A673 (cell line): ENCODE results near the gene LHPP. TPM values are rescaled to one million over a fixed set of nuclear protein-coding genes. Genes with fewer than 3 reads are reported as not detected.

Experiments used
- BruUV-seq: library from RNA; stranded (reverse); fragments of 400-500 nt; replicated peaks from 2 replicates; lab custom pipeline; 2021; lab: Mats Ljungman, UMichigan
- CTCF ChIA-PET: fragments of 300-600 bp; sonication (Branson Sonifier 250); formaldehyde crosslinking; loops from one replicate; lab custom pipeline; 2022; ENCODE audit warnings: antibody characterized with exemption; lab: Charles Lee
- POLR2A ChIA-PET: fragments of 300-600 bp; sonication (Branson Sonifier 250); formaldehyde crosslinking; loops from one replicate; lab custom pipeline; 2022; ENCODE audit warnings: antibody characterized with exemption; ENCODE audit not compliant: low non-redundant PET; lab: Charles Lee
- DNase-seq: peaks from one replicate; pipeline ENCODE4 v3.0.0-alpha.2; 2015; ENCODE audit warnings: low spot score
- H3K27ac ChIP-seq: fragments of 200-600 bp; sonication (generic); 2 replicates; pipeline ENCODE4 v1.5.1; 2016; ENCODE audit warnings: mixed run types, low read depth, mild to moderate bottlenecking, mixed read lengths, antibody characterized with exemption, low read length; ENCODE audit not compliant: poor library complexity, severe bottlenecking
- H3K27me3 ChIP-seq: fragments of 200-600 bp; sonication (generic); replicated peaks from 2 replicates; pipeline ENCODE4 v1.6.1; 2017; ENCODE audit warnings: mixed run types, low read depth, mild to moderate bottlenecking, mixed read lengths, antibody characterized with exemption, low read length; ENCODE audit not compliant: insufficient read depth, poor library complexity
- H3K36me3 ChIP-seq: fragments of 200-600 bp; sonication (generic); 2 replicates; pipeline ENCODE4 v1.6.1; 2016; ENCODE audit warnings: mixed run types, mild to moderate bottlenecking, mixed read lengths, antibody characterized with exemption, low read length; ENCODE audit not compliant: insufficient read depth, poor library complexity, severe bottlenecking
- H3K4me1 ChIP-seq: fragments of 200-600 bp; sonication (generic); 2 replicates; pipeline ENCODE4 v1.6.1; 2017; ENCODE audit warnings: mixed run types, mild to moderate bottlenecking, mixed read lengths, antibody characterized with exemption, low read length; ENCODE audit not compliant: insufficient read depth, poor library complexity, severe bottlenecking
- H3K4me3 ChIP-seq: fragments of 200-600 bp; sonication (generic); 2 replicates; pipeline ENCODE4 v1.5.1; 2016; ENCODE audit warnings: low read depth, mixed run types, mild to moderate bottlenecking, mixed read lengths, low read length; ENCODE audit not compliant: poor library complexity, severe bottlenecking
- H3K9me3 ChIP-seq: fragments of 200-600 bp; sonication (generic); 2 replicates; pipeline ENCODE4 v1.6.1; 2016; ENCODE audit warnings: mixed run types, low read depth, mild to moderate bottlenecking, mixed read lengths, antibody characterized with exemption, low read length; ENCODE audit not compliant: poor library complexity, severe bottlenecking
- CTCF ChIP-seq: fragments of 300-800, 200-600 bp; sonication (generic); conservative IDR thresholded peaks from 2 replicates; pipeline ENCODE4 v1.5.1; 2017; ENCODE audit warnings: low read depth, mild to moderate bottlenecking, antibody characterized with exemption, low read length, moderate library complexity, mixed read lengths
- EZH2 ChIP-seq: fragments of 200-600 bp; sonication (generic); IDR thresholded peaks from 2 replicates; pipeline ENCODE4 v1.6.1; 2017; ENCODE audit warnings: borderline replicate concordance, low read depth, mild to moderate bottlenecking, mixed read lengths, antibody characterized with exemption, low read length; ENCODE audit not compliant: poor library complexity, severe bottlenecking
- intact Hi-C: fragments of 100-400 bp; cut with micrococcal nuclease; formaldehyde crosslinking; loops from one replicate; pipeline ENCODE4 v1.10.0; 2022; ENCODE audit not compliant: unreplicated experiment
- total RNA-seq: library from RNA; stranded (reverse); gene quantifications from 2 replicates; pipeline ENCODE4 v1.2.3, GENCODE V29; 2021

Gene LHPP
- total RNA-seq, 1 experiment from 2014 or later, result 2.3 TPM

- intact Hi-C loops, result no loop called here
- POLR2A ChIA-PET, result no interaction called here
- H3K27ac ChIP-seq, result no peak overlapping the region
Measured at GRCh38 chr10:124541076-124541903, 79.7 kb downstream of the LHPP start.

GRCh38 chr10:124542336-124542735, 80.7 kb downstream of the LHPP start:
- Histone ChIP-seq H3K36me3 (no peaks in the 10 kb centered on the region), H3K4me3 (no peak overlapping the region), H3K27me3 (no peaks in the 10 kb centered on the region), H3K4me1 (no peaks in the 10 kb centered on the region), H3K9me3 (no peaks in the 10 kb centered on the region), H3K27ac (no peak overlapping the region)
- DNase-seq, result no peak
- no peak for TF ChIP-seq CTCF
- TF ChIP-seq EZH2, result no peak
- ChIA-PET POLR2A (no interaction called here), CTCF (no interaction called here)
- no TSS peak for BruUV-seq
- intact Hi-C loops, result no loop called here

More at GRCh38 chr10:124541076-124541903, 79.7 kb downstream of the LHPP start:
- CTCF ChIA-PET, result no interaction called here
- no peak for DNase-seq
- no peak overlapping the region for H3K4me3 ChIP-seq
- no peaks in the 10 kb centered on the region for H3K36me3 ChIP-seq
- H3K4me1 ChIP-seq, result no peaks in the 10 kb centered on the region
- BruUV-seq, result no TSS peak
- TF ChIP-seq CTCF (no peak), EZH2 (no peak)
- no peaks in the 10 kb centered on the region for H3K27me3 ChIP-seq
- H3K9me3 ChIP-seq, result no peaks in the 10 kb centered on the region

- BruUV-seq, result no TSS peak
- Histone ChIP-seq H3K4me1 (no peaks in the 10 kb centered on the region), H3K4me3 (no peak overlapping the region), H3K27me3 (no peaks in the 10 kb centered on the region), H3K27ac (no peak overlapping the region), H3K9me3 (no peaks in the 10 kb centered on the region), H3K36me3 (no peaks in the 10 kb centered on the region)
- POLR2A ChIA-PET, result no interaction called here
- intact Hi-C loops, result no loop called here
- TF ChIP-seq CTCF (no peak), EZH2 (no peak)
- DNase-seq, result no peak
- CTCF ChIA-PET, result no interaction called here
Measured at GRCh38 chr10:124543146-124543545, 81.5 kb downstream of the LHPP start.
